ENCODE results near the gene PRDM15.

PRDM15 gene

GRCh38 chr21:41864311-41865001 is 14.7 kb downstream of the PRDM15 start:
- DNase-seq (ENCODE audit: low read depth in 1 of 2, low spot score in 1 of 2), result no peak

GRCh38 chr21:41863439-41863740 is 15.8 kb downstream of the PRDM15 start:
- no peak for DNase-seq (ENCODE audit: low read depth in 1 of 2, low spot score in 1 of 2)

- no peak for DNase-seq (ENCODE audit: low read depth in 1 of 2, low spot score in 1 of 2)
Measured at GRCh38 chr21:41861987-41862386, 17.2 kb downstream of the PRDM15 start.

- no peak for DNase-seq (ENCODE audit: low read depth in 1 of 2, low spot score in 1 of 2)
Measured at GRCh38 chr21:41861255-41861654, 17.9 kb downstream of the PRDM15 start.

GRCh38 chr21:41859297-41859980 is 19.7 kb downstream of the PRDM15 start:
- DNase-seq (ENCODE audit: low read depth in 1 of 2, low spot score in 1 of 2), result no peak

GRCh38 chr21:41858466-41859296 is 20.5 kb downstream of the PRDM15 start:
- no peak for DNase-seq (ENCODE audit: low read depth in 1 of 2, low spot score in 1 of 2)

GRCh38 chr21:41857771-41858300 is 21.3 kb downstream of the PRDM15 start:
- DNase-seq (ENCODE audit: low read depth in 1 of 2, low spot score in 1 of 2), result no peak

GRCh38 chr21:41856572-41856971 is 22.6 kb downstream of the PRDM15 start:
- DNase-seq (ENCODE audit: low read depth in 1 of 2, low spot score in 1 of 2), result no peak

GRCh38 chr21:41854426-41854995 is 24.6 kb downstream of the PRDM15 start:
- DNase-seq (ENCODE audit: low read depth in 1 of 2, low spot score in 1 of 2), result no peak

GRCh38 chr21:41852929-41853320 is 26.2 kb downstream of the PRDM15 start:
- no peak for DNase-seq (ENCODE audit: low read depth in 1 of 2, low spot score in 1 of 2)

GRCh38 chr21:41852151-41852928 is 26.8 kb downstream of the PRDM15 start:
- no peak for DNase-seq (ENCODE audit: low read depth in 1 of 2, low spot score in 1 of 2)

- no peak for DNase-seq (ENCODE audit: low read depth in 1 of 2, low spot score in 1 of 2)
Measured at GRCh38 chr21:41851090-41851790, 27.9 kb downstream of the PRDM15 start.

GRCh38 chr21:41850085-41850484 is 29.1 kb downstream of the PRDM15 start:
- no peak for DNase-seq (ENCODE audit: low read depth in 1 of 2, low spot score in 1 of 2)

- DNase-seq (ENCODE audit: low read depth in 1 of 2, low spot score in 1 of 2), result no peak
Measured at GRCh38 chr21:41848958-41849580, 30.1 kb downstream of the PRDM15 start.

GRCh38 chr21:41848533-41848932 is 30.6 kb downstream of the PRDM15 start:
- no peak for DNase-seq (ENCODE audit: low read depth in 1 of 2, low spot score in 1 of 2)

- no peak for DNase-seq (ENCODE audit: low read depth in 1 of 2, low spot score in 1 of 2)
Measured at GRCh38 chr21:41847066-41847804, 31.9 kb downstream of the PRDM15 start.

GRCh38 chr21:41846536-41846935 is 32.6 kb downstream of the PRDM15 start:
- DNase-seq (ENCODE audit: low read depth in 1 of 2, low spot score in 1 of 2), result no peak

- no peak for DNase-seq (ENCODE audit: low read depth in 1 of 2, low spot score in 1 of 2)
Measured at GRCh38 chr21:41846033-41846317, 33.2 kb downstream of the PRDM15 start.

- no peak for DNase-seq (ENCODE audit: low read depth in 1 of 2, low spot score in 1 of 2)
Measured at GRCh38 chr21:41845310-41846032, 33.7 kb downstream of the PRDM15 start.

Data from activated T-helper 1 cell treated with anti-CD3 and anti-CD28 coated beads, Interleukin-2, amount 50 U/mL, for 16 hours (primary cell).